H1 (cell line): ENCODE measurements around the gene VWA5B2. TPM values are rescaled to one million over a fixed set of nuclear protein-coding genes. Genes with fewer than 3 reads are reported as not detected.

Experiments used
- CTCF ChIA-PET: fragments of 300-600 bp; sonication (Branson Sonifier 250); formaldehyde crosslinking; loops from one replicate; lab custom pipeline; 2021; ENCODE audit not compliant: partially characterized antibody; lab: Charles Lee
- POLR2A ChIA-PET: fragments of 300-600 bp; sonication (Branson Sonifier 250); formaldehyde crosslinking; loops from one replicate; lab custom pipeline; 2021; ENCODE audit warnings: inconsistent platforms; ENCODE audit not compliant: partially characterized antibody; lab: Charles Lee
- DNase-seq, 2 experiments: peaks; one replicate each; pipeline versions ENCODE4 v3.0.0 to v3.0.0-alpha.2; 2010 to 2022; ENCODE audit warnings: low spot score in 2 of 2, low read depth in 1 of 2, mixed read lengths in 1 of 2
- FAIRE-seq: peaks from 2 replicates; lab custom pipeline; 2011; peaks lifted over from hg19 to GRCh38; lab: Jason Lieb, UNC
- H2AFZ ChIP-seq: 2 replicates; pipeline ENCODE4 v1.8.1; 2012; ENCODE audit warnings: low read length, inconsistent platforms
- H2AK5ac ChIP-seq: 2 replicates; pipeline ENCODE4 v1.6.1; 2013; ENCODE audit warnings: low read depth, low read length
- H2BK120ac ChIP-seq: replicated peaks from 2 replicates; pipeline ENCODE3; 2013; ENCODE audit warnings: low read depth, low read length, inconsistent platforms
- H2BK12ac ChIP-seq: 2 replicates; pipeline ENCODE4 v1.6.1; 2013; ENCODE audit warnings: low read depth, low read length
- H2BK15ac ChIP-seq: 2 replicates; pipeline ENCODE4 v1.6.1; 2013; ENCODE audit warnings: low read length
- H2BK20ac ChIP-seq: 2 replicates; pipeline ENCODE4 v1.6.1; 2013; ENCODE audit warnings: low read length
- H2BK5ac ChIP-seq: 2 replicates; pipeline ENCODE4 v1.6.1; 2013; ENCODE audit warnings: low read depth, low read length
- H3K14ac ChIP-seq: 2 replicates; pipeline ENCODE4 v1.6.1; 2013; ENCODE audit warnings: inconsistent platforms; ENCODE audit not compliant: insufficient read length
- H3K18ac ChIP-seq: 2 replicates; pipeline ENCODE4 v1.6.1; 2013; ENCODE audit warnings: low read length; ENCODE audit errors: extremely low read depth
- H3K23ac ChIP-seq: 2 replicates; pipeline ENCODE4 v1.6.1; 2013; ENCODE audit warnings: inconsistent platforms; ENCODE audit not compliant: insufficient read length
- H3K23me2 ChIP-seq: 2 replicates; pipeline ENCODE4 v1.6.1; 2013; ENCODE audit warnings: low read depth, low read length
- H3K27ac ChIP-seq: 2 replicates; pipeline ENCODE4 v1.6.1; 2011; ENCODE audit warnings: low read depth, low read length, inconsistent platforms
- H3K27me3 ChIP-seq, 4 experiments: replicated peaks in 1 of 4; 1 replicate in 1 of 4; 2 replicates in 3 of 4; pipeline versions ENCODE4 v1.6.1 to v1.8.1; 2011 to 2013; ENCODE audit warnings: low read length in 3 of 4, mild to moderate bottlenecking in 3 of 4, inconsistent platforms in 2 of 4, mixed read lengths in 2 of 4, moderate library complexity in 1 of 4; ENCODE audit not compliant: control insufficient read depth in 3 of 4, insufficient read depth in 3 of 4; ENCODE audit errors: extremely low read depth in 1 of 4
- H3K36me3 ChIP-seq, 4 experiments: 2 replicates each; pipeline versions ENCODE4 v1.6.1 to v1.8.1; 2011 to 2013; ENCODE audit warnings: mild to moderate bottlenecking in 4 of 4, low read length in 3 of 4, moderate library complexity in 2 of 4, control low read depth in 1 of 4, inconsistent platforms in 1 of 4; ENCODE audit not compliant: insufficient read depth in 4 of 4, control insufficient read depth in 2 of 4
- H3K4ac ChIP-seq: replicated peaks from 2 replicates; pipeline ENCODE3; 2013; ENCODE audit warnings: low read length, low read depth, mixed read lengths, inconsistent platforms; ENCODE audit not compliant: insufficient read length
- H3K4me1 ChIP-seq, 4 experiments: replicated peaks in 1 of 4; 1 replicate in 1 of 4; 2 replicates in 3 of 4; pipeline versions ENCODE4 v1.6.1 to v1.8.1; 2011 to 2013; ENCODE audit warnings: low read length in 3 of 4, inconsistent platforms in 2 of 4, mixed read lengths in 1 of 4; ENCODE audit not compliant: insufficient read depth in 4 of 4, control insufficient read depth in 3 of 4
- H3K4me2 ChIP-seq, 2 experiments: 2 replicates each; pipeline versions ENCODE4 v1.6.1 to v1.8.1; 2011 to 2013; ENCODE audit warnings: low read depth in 2 of 2, low read length in 2 of 2, control low read depth in 1 of 2, inconsistent platforms in 1 of 2, mild to moderate bottlenecking in 1 of 2; ENCODE audit not compliant: insufficient read depth in 1 of 2
- H3K4me3 ChIP-seq, 4 experiments: fragments of 200-600, 300-600 bp in 1 of 4; sonication (generic), shearing (Covaris generic), sonication (Bioruptor Twin) in 1 of 4; 2 replicates each; pipeline versions ENCODE4 v1.5.1 to v1.8.1; 2011 to 2016; ENCODE audit warnings: low read length in 4 of 4, low read depth in 3 of 4, control low read depth in 2 of 4, inconsistent platforms in 2 of 4, mild to moderate bottlenecking in 2 of 4, mixed read lengths in 1 of 4, moderate library complexity in 1 of 4; ENCODE audit not compliant: insufficient read depth in 2 of 4; ENCODE audit errors: extremely low read depth in 1 of 4
- H3K56ac ChIP-seq: replicated peaks from 2 replicates; pipeline ENCODE3; 2013; ENCODE audit warnings: low read depth, mild to moderate bottlenecking, mixed read lengths, low read length, inconsistent platforms; ENCODE audit not compliant: insufficient read length
- H3K79me1 ChIP-seq: 2 replicates; pipeline ENCODE4 v1.6.1; 2013; ENCODE audit warnings: low read depth, low read length, control low read depth
- H3K79me2 ChIP-seq, 2 experiments: 2 replicates each; pipeline versions ENCODE4 v1.6.1 to v1.8.1; 2012 to 2013; ENCODE audit warnings: low read length in 2 of 2, mild to moderate bottlenecking in 2 of 2, inconsistent platforms in 1 of 2; ENCODE audit not compliant: insufficient read depth in 2 of 2, control insufficient read depth in 1 of 2
- H3K9ac ChIP-seq, 4 experiments: replicated peaks in 1 of 4; 1 replicate in 1 of 4; 2 replicates in 3 of 4; pipeline versions ENCODE4 v1.6.1 to v1.8.1; 2011 to 2013; ENCODE audit warnings: low read depth in 3 of 4, low read length in 3 of 4, control low read depth in 2 of 4, mild to moderate bottlenecking in 2 of 4, moderate library complexity in 2 of 4, inconsistent platforms in 1 of 4; ENCODE audit errors: extremely low read depth in 1 of 4
- H3K9me3 ChIP-seq, 2 experiments: 2 replicates each; pipeline versions ENCODE4 v1.6.1 to v1.8.1; 2012 to 2013; ENCODE audit warnings: mild to moderate bottlenecking in 2 of 2, moderate library complexity in 2 of 2, control low read depth in 1 of 2, inconsistent platforms in 1 of 2, low read depth in 1 of 2, low read length in 1 of 2, mixed read lengths in 1 of 2; ENCODE audit not compliant: insufficient read depth in 2 of 2
- H4K20me1 ChIP-seq, 2 experiments: replicated peaks in 1 of 2; 2 replicates each; pipeline versions ENCODE3 to v1.8.1; 2011 to 2013; ENCODE audit warnings: inconsistent platforms in 2 of 2, low read length in 2 of 2, mild to moderate bottlenecking in 1 of 2; ENCODE audit not compliant: insufficient read depth in 2 of 2, control insufficient read depth in 1 of 2
- H4K5ac ChIP-seq: 2 replicates; pipeline ENCODE4 v1.6.1; 2013; ENCODE audit warnings: low read length, low read depth, mixed read lengths, inconsistent platforms; ENCODE audit not compliant: insufficient read length
- H4K8ac ChIP-seq: 2 replicates; pipeline ENCODE4 v1.8.0; 2013; ENCODE audit warnings: mild to moderate bottlenecking, moderate library complexity, low read length, inconsistent platforms; ENCODE audit not compliant: insufficient read depth; ENCODE audit errors: extremely low read depth
- H4K91ac ChIP-seq: replicated peaks from 2 replicates; pipeline ENCODE3; 2013; ENCODE audit warnings: low read length, mixed read lengths, inconsistent platforms; ENCODE audit not compliant: insufficient read length
- RAD21 ChIP-seq, 2 experiments: IDR thresholded peaks in 1 of 2; conservative IDR thresholded peaks in 1 of 2; 2 replicates each; pipeline ENCODE4 v1.6.1; 2011; ENCODE audit warnings: low read depth in 2 of 2, low read length in 2 of 2, improper control_type of control experiment in 1 of 2, inconsistent platforms in 1 of 2, mild to moderate bottlenecking in 1 of 2, moderate library complexity in 1 of 2
- SIN3A ChIP-seq, 2 experiments: IDR thresholded peaks in 1 of 2; conservative IDR thresholded peaks in 1 of 2; 2 replicates each; pipeline ENCODE4 v1.6.1; 2011 to 2012; ENCODE audit warnings: low read length in 2 of 2, improper control_type of control experiment in 1 of 2, low read depth in 1 of 2, mild to moderate bottlenecking in 1 of 2
- SIRT6 ChIP-seq: IDR thresholded peaks from one replicate; pipeline ENCODE4 v1.7.1; 2012; ENCODE audit warnings: low read length, inconsistent platforms
- SP1 ChIP-seq: IDR thresholded peaks from 2 replicates; pipeline ENCODE4 v1.6.1; 2011; ENCODE audit warnings: low read depth, low read length
- TCF12 ChIP-seq: IDR thresholded peaks from 2 replicates; pipeline ENCODE4 v1.6.1; 2011; ENCODE audit warnings: low read depth, mild to moderate bottlenecking, low read length
- WGBS, 2 experiments: shearing (Covaris generic) in 1 of 2; methylation state at CpG; one replicate each; pipeline versions ENCODE4 v1.1.6 to v1.1.7; 2013 to 2015; ENCODE audit warnings: low lambda C conversion rate in 2 of 2, mixed read lengths in 2 of 2, inconsistent platforms in 1 of 2, low coverage in 1 of 2, missing lambda C conversion rate in 1 of 2; ENCODE audit not compliant: insufficient replicate concordance in 2 of 2, insufficient coverage in 1 of 2, insufficient read length in 1 of 2; ENCODE audit errors: extremely low coverage in 1 of 2, missing lambda C conversion rate in 1 of 2; 5-methylcytosine and 5-hydroxymethylcytosine counted together
- polyA plus RNA-seq, 7 experiments: library from polyadenylated mRNA; depleted of rRNA in 3 of 7; stranded (reverse) in 5 of 7; unstranded in 2 of 7; fragments of >200 nt in 5 of 7; fragments of 200-250 nt in 2 of 7; gene quantifications; 1 replicate in 5 of 7; 2 replicates in 1 of 7; 4 replicates in 1 of 7; pipeline versions ENCODE4 v1.2.1 to v1.2.3, GENCODE V29; 2011 to 2013; ENCODE audit warnings: missing spikeins in 2 of 7, mixed read lengths in 2 of 7
- total RNA-seq: library from RNA; stranded (reverse); fragmentation: NEBNext Ultra II Directional; extraction: Animal tissue kit (Norgen Biotek cat#: 25700); gene quantifications from 2 replicates; pipeline ENCODE4 v1.2.1, GENCODE V29; 2021
- TF ChIP-seq, protein P1 (sequence below): IDR thresholded peaks from 2 replicates; pipeline ENCODE4 v1.6.1; 2012; ENCODE audit warnings: inconsistent platforms
- TF ChIP-seq, protein P2 (sequence below): IDR thresholded peaks from 2 replicates; pipeline ENCODE4 v1.6.1; 2012; ENCODE audit warnings: inconsistent platforms
- TF ChIP-seq, protein P3 (sequence below), 3 experiments: IDR thresholded peaks; 1 replicate in 2 of 3; 2 replicates in 1 of 3; pipeline versions ENCODE4 v1.5.1 to v1.6.1; 2011; ENCODE audit warnings: low read length in 3 of 3, mild to moderate bottlenecking in 3 of 3, inconsistent platforms in 2 of 3, low read depth in 1 of 3, moderate library complexity in 1 of 3; ENCODE audit not compliant: insufficient read depth in 1 of 3; ENCODE audit errors: control extremely low read depth in 1 of 3

Gene VWA5B2
- total and polyA plus RNA-seq, 2 of the 8 experiments (the other 6 are each of a cell fraction or from before 2014, with no cell fraction given): 0.53 to 0.56 TPM

DNA sequence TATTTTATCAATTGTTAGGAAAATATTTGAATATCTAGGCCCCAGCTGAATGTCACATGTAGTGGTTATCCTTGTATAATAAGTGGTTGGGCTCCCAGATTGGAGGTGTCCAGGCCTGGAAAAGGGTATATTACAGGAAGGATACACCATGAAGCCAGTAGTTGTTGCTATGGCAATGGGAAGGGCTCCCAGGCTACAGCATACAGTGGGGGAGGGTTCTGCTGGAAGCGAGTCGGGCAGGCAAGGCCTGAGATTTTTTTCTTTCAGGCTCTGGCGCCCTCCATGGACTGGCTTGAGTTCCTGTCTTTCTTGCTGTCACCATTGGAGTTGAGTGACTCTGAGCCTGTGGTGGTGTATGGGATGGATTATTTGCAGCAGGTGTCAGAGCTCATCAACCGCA, 55.3 kb downstream of the VWA5B2 start:
- Histone ChIP-seq H3K36me3 (no peaks in the 10 kb centered on the region), H4K8ac (no peak overlapping the region), H4K91ac (no peak overlapping the region), H2BK20ac (no peak overlapping the region), H3K4me3 (no peak overlapping the region), H3K4me1 (peaks cover 0 to 2% (median 0%) of the 10 kb centered on the region in 4 experiments; a peak in 2 of 7 replicates), H3K4me2 (no peak overlapping the region), H3K18ac (no peak overlapping the region), H2BK12ac (no peak overlapping the region), H2BK5ac (no peak overlapping the region), H3K14ac (no peak overlapping the region), H3K79me1 (no peaks in the 10 kb centered on the region), H3K79me2 (no peaks in the 10 kb centered on the region), H3K4ac (no peak overlapping the region), H3K23me2 (no peaks in the 10 kb centered on the region), H3K27ac (no peak overlapping the region), H2AFZ (no peak overlapping the region), H2AK5ac (no peak overlapping the region), H4K5ac (no peak overlapping the region), H3K9me3 (no peaks in the 10 kb centered on the region), H2BK120ac (no peak overlapping the region), H3K56ac (no peak overlapping the region), H2BK15ac (no peak overlapping the region), H3K27me3 (no peaks in the 10 kb centered on the region), H4K20me1 (no peaks in the 10 kb centered on the region), H3K23ac (no peak overlapping the region), H3K9ac (no peak overlapping the region)
- WGBS, 2 experiments: 10% methylated on average over 4 of the region's 4 CpGs; no CpG with 5 or more reads in 1 of the 2 experiments
- peak; percentile 75 to 81; a peak in 3 of 4 replicates for TF ChIP-seq SIN3A (conservative IDR thresholded peaks at IDR 0.05 in 1 of 2, IDR thresholded peaks at IDR 0.05 in 1 of 2; ENCODE audit: low read depth in 1 of 2, low read length in 2 of 2)
- 0 out of 2 replicates have a peak, but pooled peaks have one; percentile 22 for TF ChIP-seq TCF12
- TF ChIP-seq, protein P1, sequence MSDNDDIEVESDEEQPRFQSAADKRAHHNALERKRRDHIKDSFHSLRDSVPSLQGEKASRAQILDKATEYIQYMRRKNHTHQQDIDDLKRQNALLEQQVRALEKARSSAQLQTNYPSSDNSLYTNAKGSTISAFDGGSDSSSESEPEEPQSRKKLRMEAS: 0 out of 2 replicates have a peak, but pooled peaks have one; percentile 22
- TF ChIP-seq, protein P2, sequence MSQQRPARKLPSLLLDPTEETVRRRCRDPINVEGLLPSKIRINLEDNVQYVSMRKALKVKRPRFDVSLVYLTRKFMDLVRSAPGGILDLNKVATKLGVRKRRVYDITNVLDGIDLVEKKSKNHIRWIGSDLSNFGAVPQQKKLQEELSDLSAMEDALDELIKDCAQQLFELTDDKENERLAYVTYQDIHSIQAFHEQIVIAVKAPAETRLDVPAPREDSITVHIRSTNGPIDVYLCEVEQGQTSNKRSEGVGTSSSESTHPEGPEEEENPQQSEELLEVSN: no peak
- TF ChIP-seq SIRT6: no peak
- TF ChIP-seq RAD21 (IDR thresholded peaks at IDR 0.05 in 1 of 2, conservative IDR thresholded peaks at IDR 0.05 in 1 of 2; ENCODE audit: low read depth in 2 of 2, low read length in 2 of 2): peak; percentile 88 to 94
- 0 out of 2 replicates have a peak, but pooled peaks have one; percentile 37 for TF ChIP-seq SP1
- TF ChIP-seq, protein P3, sequence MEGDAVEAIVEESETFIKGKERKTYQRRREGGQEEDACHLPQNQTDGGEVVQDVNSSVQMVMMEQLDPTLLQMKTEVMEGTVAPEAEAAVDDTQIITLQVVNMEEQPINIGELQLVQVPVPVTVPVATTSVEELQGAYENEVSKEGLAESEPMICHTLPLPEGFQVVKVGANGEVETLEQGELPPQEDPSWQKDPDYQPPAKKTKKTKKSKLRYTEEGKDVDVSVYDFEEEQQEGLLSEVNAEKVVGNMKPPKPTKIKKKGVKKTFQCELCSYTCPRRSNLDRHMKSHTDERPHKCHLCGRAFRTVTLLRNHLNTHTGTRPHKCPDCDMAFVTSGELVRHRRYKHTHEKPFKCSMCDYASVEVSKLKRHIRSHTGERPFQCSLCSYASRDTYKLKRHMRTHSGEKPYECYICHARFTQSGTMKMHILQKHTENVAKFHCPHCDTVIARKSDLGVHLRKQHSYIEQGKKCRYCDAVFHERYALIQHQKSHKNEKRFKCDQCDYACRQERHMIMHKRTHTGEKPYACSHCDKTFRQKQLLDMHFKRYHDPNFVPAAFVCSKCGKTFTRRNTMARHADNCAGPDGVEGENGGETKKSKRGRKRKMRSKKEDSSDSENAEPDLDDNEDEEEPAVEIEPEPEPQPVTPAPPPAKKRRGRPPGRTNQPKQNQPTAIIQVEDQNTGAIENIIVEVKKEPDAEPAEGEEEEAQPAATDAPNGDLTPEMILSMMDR (IDR thresholded peaks at IDR 0.05; ENCODE audit: control extremely low read depth in 1 of 3, insufficient read depth in 1 of 3, low read depth in 1 of 3, low read length in 3 of 3): peak; percentile 58 to 91 (median 83)
- POLR2A ChIA-PET: interaction anchor here (1.0 to 1.7 kb wide), 2 partner anchors 35 to 128 kb away, joined by 3 to 4 read pairs; no protein-coding TSS in a partner anchor
- CTCF ChIA-PET: interaction anchor here (0.6 to 6.0 kb wide), 31 partner anchors 10 to 400 kb away, joined by 3 to 47 read pairs (median 4); partner anchors contain the start of genes ABCF3, CAMK2N2, EEF1AKMT4 and PARL
- peak in 1 of 2 experiments; percentile 70 for DNase-seq
- peak; percentile 82 for FAIRE-seq
